CD1c-positive myeloid dendritic cell (primary cell): ENCODE measurements around the gene EGFR.

Experiments used
- DNase-seq: peaks from one replicate; pipeline ENCODE4 v3.0.0-alpha.2; 2016; ENCODE audit errors: extremely low spot score

EGFR gene

DNA sequence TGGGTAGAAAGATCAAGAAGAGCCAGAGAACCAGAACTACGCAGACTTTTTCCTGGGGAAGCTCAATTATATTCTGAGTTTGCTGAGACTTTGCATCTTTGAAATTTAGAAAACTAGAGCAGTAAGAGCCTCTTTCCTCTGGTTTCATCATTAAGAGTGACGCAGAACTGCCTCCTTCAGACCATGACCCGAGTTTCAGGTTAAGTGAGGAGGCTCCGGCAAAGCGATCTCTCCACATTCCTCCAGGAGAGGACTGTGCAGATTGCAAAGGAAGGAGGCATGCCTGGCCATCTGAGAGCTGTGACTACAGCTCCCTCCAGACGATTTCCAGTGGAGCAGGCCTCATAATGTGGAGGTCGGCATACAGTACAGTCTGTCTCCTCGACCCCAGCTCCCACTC lies 230.5 kb downstream of the EGFR start:
- DNase-seq = no peak

DNA sequence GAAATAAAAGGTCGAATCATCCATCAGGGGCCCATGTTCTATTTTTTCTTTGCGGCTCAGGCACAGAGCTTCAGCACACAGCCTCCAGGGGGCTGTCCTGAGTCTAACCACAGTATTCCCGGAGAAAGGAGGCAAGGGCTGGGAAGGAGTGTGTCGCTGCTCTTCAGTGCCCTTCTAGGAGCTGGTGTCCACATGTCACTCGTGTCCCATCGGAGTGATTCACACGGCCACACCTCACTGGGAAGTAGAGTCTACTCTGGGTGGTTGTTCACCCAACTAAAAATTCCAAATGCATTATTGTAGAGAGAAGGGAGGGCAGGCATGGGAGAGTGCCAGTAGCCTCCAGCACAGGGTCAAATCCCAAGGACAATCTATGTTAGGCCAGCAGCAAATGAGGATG lies 231.5 kb downstream of the EGFR start:
- no peak for DNase-seq

DNA sequence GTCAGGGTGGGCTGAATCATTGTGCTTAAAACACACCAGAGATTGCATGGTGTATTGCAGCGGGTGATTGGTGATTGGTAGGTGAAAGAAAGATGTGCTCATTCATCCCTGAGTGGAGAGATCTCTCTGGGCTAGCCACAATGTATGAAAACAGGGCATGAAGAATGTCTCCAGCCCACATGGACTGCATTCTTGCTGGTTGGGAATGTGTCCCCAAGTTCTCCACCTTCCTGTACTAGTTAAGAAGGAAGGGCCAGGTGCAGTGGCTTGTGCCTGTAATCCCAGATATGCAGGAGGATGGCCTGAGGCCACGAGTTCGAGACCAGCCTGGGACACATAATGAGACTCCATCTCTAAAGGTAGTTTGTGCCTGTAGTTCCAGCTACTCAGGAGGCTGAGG lies 232.5 kb downstream of the EGFR start:
- no peak for DNase-seq

DNA sequence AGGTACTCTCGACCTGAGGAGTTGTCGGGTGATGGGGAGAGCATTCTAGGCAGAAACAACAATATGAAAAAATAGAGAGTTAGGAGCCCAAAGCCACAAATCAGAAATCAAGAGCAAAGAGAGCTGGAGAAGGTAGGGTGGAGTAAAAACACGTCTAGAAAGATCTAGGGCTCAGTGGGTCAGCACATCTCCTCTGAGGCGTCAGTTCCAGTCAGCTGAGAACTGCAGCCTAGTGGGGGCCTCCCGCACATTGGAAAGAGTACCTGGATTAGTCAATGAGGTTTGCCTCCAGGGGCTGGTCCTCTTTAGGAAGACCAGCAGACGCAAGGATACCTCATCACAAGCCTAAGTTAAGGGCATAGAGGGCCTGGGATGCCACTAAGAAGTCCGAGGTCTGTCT lies 233.1 kb downstream of the EGFR start:
- no peak for DNase-seq

DNA sequence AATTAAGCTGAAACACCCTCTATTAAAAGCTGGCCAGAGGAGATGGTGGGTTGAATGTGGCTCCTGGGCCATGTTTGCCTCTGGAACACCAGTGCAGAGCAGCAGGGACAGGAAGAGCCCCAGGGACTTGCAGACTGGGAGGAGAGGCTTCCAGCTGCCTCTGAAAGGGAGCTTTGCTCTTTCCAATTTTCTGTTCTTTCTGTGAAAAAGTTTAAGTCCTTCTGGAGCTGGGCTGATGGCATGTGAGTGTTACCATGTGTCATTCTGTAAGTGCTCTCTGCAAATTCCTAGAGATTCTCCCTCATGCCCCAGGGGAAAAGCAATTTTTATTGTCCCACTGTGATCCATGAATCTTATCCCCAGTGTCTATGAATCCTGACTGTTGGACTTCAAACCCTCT lies 233.6 kb downstream of the EGFR start:
- no peak for DNase-seq

DNA sequence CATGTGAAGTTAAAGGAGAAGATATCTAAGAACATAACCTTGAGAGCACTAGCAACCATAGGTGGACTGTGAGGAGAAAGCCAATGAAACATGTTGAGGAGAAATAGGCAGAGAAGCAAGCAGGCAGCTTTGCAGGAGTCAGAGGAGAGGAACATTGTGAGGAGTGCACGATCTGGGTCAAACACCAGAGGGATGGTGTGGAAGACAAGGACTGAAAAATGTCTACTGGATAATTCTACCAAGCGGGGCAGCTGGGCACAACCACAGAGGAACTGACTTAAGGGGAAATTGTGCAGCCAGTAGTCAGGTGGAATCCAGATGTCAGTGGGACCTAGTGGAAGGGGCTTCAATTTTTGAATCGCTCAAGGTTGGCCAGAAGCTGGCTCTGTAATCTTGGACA lies 234.4 kb downstream of the EGFR start:
- no peak for DNase-seq

DNA sequence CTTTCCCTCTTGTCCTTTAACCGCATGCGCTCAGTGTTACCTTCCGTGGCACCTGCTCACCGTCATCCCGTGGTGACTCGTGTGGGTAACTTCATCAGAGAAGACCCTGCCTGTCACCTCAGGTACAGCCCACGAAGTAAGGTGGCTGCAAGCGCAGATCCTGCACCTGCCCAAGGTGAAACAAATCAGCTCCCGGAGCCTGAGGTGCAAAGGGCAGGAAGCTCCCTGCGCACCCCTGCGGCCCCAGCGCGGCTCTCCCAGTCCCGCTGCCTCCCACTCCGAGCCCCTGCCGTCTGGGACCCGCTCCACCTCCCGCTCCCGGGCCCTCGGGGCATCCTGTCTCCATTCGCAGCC lies 235.4 kb downstream of the EGFR start:
- no peak for DNase-seq

DNA sequence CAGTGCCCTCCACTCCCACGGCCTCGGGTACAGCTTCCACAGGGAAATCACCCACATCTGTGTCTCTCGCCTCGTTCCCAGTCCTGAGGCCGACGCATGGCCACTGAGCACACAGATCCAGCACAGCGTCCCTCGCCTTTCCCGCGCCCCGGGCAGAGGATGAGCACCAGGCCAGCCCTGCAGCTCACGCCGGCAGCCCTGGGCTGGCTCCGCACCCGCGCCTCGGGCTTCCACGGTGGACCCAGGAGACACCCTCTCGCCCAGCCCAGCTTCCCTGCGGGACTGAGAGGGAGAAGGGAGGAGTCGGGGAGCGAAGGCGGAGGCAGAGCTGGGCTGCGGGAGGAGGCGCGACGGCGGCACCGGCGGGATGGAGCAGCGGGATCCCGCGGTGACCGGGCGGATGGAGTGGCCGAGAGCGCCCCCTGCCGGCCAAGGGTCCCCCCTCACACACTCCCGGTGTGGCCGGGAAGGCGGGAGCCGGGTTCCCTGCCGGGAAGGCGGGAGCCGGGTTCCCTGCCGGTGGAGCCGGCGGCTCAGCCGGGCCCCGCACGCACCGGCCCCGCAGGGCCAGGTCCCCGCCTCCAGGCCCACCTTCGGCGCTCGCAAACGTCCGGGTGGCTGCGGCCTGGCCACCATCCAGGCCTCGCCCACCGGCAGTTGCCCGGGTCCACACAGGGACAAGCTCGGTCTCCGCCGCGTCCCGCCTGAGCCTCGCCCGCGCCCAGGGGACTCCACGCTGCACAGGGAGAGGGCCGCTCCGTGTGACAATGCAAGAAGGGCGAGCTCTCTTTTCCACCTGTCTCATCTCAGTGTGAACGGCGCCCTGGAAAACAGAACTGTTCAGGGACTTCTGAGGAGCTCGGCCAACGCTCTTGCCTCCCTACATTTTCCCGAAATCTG lies 236.0 kb downstream of the EGFR start:
- peak; percentile 49 for DNase-seq

DNA sequence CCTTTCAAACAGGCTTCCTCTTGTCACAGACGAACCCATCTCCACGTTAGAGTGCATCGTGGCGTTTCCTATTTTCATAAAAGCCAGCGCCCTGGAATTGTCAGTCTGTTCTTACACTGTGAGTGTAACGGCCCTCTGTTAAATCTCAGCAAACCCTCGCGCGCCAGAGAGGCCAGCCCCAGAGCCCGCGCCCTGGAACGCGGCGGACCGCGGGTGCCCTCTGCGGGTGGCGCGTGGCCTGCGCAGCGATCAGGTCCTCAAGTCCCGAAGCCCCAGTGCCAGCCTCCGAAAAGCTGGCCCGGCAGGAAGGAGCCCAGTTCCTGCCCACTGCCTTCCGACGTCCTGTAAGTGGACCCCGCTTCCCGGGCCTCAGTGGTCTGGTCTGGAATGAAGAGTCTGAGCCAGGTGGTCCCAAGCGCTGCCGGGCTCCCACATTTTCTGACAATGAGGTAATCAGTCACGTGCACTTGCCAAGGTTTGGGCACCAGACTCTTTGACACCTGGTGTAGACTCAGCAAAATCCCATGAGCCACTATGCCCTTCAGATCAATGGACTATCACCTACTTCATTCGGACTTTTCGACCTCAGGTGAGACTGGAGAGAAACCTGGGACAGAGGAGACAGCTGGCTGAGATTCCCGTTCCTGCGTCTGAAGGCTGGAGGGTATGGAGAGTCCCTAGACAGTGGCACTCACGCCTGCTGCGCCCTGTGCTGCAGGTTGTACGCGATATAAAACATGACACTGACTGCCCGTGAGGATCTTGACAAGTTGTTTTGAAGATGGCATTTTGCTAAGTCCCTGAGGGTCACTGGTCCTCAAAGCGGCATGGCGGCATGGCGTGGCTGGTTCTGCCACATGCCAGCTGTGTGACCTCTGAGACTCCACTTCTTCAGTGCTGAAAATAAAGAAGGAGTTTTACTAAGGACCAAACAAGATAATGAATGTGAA lies 237.0 kb downstream of the EGFR start:
- DNase-seq = peak; percentile 58

DNA sequence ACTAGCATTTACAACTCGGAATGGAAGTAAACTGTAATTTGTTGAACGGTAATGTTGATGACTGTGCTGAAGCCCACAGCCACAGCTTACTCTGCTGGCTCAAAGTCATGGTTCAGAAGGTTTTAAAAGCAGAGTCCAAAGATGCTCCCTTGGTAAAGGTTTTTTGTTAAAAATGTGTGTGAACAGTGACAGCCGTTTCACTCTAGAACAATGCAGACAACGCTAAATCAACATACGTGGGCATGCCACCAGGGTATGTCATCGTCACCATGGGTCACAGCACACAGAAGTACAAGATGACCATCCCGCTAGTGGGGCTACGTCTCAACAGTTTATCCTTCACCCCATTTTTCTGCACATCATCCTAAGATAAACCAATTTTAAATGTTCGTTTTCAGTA lies 239.8 kb downstream of the EGFR start:
- DNase-seq = no peak

DNA sequence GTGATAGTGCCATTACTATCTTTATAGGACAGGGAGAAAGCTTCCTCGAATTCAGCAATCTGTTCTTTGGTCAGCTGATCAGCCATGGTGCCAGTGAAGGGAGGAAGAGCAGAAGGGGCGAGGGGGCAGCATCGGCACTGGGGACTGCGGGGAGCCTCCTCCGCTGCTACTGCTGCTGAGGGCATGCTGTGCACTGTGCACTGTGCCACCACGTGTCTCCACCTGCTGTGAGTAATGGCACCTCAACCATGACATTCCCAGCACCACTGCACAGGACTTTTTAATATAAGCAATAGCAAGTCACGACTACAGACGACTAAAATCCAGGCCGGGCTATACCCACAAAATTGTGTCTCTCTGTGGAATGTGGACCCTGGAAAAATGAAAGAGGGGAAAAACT lies 241.4 kb downstream of the EGFR start:
- no peak for DNase-seq

DNA sequence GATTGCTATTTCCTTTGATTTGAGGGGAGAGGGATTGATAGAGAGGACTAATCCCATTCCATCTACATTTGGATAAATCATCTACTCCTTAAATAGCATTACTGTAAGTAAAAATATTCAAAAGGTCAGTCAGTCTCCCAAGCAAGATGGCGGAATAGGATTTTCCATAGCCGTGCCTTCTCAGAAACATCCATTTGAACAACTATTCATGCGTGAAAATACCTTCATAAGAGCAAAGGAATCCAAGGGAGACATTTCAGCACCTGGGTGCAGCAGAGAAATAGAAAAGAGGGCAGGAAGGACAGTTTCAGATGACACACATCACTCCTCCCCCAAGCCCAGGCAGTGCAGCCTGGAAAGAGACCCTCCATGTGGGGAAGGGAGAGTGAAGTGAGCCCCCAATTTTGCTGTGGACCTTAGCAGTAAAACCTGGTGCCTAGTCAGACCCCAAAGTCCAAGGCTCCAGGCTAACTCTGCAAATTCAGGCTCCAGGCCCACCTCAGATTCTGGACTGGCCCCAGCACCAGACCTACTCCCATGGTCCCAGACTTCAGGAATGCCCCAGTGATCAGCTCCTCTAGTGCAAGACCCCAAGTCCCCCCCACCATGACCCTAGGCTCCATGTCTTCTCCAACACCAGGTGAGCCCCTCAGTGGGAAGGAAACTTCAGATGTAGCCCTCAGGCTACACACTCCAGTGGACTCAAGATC lies 242.0 kb downstream of the EGFR start:
- DNase-seq = no peak
